ENCODE data around the gene GUCA1A.

GUCA1A gene

GRCh38 chr6:42137194-42137753 is 35.9 kb upstream of the GUCA1A start:
- Histone ChIP-seq H3F3A (ENCODE audit: low read depth) (no peaks in the 10 kb centered on the region), H3K9ac (ENCODE audit: low read depth, low read length, poor library complexity, severe bottlenecking) (no peak overlapping the region), H3K4me3 (ENCODE audit: low read length, poor library complexity, severe bottlenecking) (no peak overlapping the region), H3K79me2 (ENCODE audit: insufficient read depth, low read length) (no peaks in the 10 kb centered on the region), H3K4me2 (ENCODE audit: low read depth, low read length, poor library complexity, severe bottlenecking) (no peak overlapping the region), H3K9me3 (ENCODE audit: insufficient read depth, low read depth, low read length) (no peaks in the 10 kb centered on the region), H4K20me1 (ENCODE audit: insufficient read depth, low read length, poor library complexity, severe bottlenecking) (no peaks in the 10 kb centered on the region), H2AFZ (ENCODE audit: low read length) (peak overlapping the region; percentile 54; the same call in 1 of the 2 replicates), H3K4me1 (ENCODE audit: insufficient read depth, low read length, poor library complexity, severe bottlenecking) (no peaks in the 10 kb centered on the region), H3K9me2 (replicated peaks; ENCODE audit: low read depth, low read length) (no peaks in the 10 kb centered on the region), H3K36me3 (ENCODE audit: insufficient read depth, low read length) (no peaks in the 10 kb centered on the region), H3K27me3 (ENCODE audit: insufficient read depth, low read length, poor library complexity, severe bottlenecking) (no peaks in the 10 kb centered on the region)
- TF ChIP-seq CTCF (conservative IDR thresholded peaks at IDR 0.05; ENCODE audit: low read length) (no peak), EZH2phosphoT487 (IDR thresholded peaks at IDR 0.05; ENCODE audit: borderline replicate concordance) (no peak)

- H3F3A ChIP-seq (ENCODE audit: low read depth): no peaks in the 10 kb centered on the region
- H3K4me2 ChIP-seq (ENCODE audit: low read depth, low read length, poor library complexity, severe bottlenecking): no peak overlapping the region
Observed at GRCh38 chr6:42138190-42138589, 35.0 kb upstream of the GUCA1A start.

GRCh38 chr6:42138630-42139619 is 34.2 kb upstream of the GUCA1A start:
- H2AFZ ChIP-seq (ENCODE audit: low read length): no peak overlapping the region
- H3K9ac ChIP-seq (ENCODE audit: low read depth, low read length, poor library complexity, severe bottlenecking): no peak overlapping the region
- no peaks in the 10 kb centered on the region for H3K9me3 ChIP-seq (ENCODE audit: insufficient read depth, low read depth, low read length)
- no peaks in the 10 kb centered on the region for H3F3A ChIP-seq (ENCODE audit: low read depth)
- H3K36me3 ChIP-seq (ENCODE audit: insufficient read depth, low read length): no peaks in the 10 kb centered on the region
- no peaks in the 10 kb centered on the region for H3K27me3 ChIP-seq (ENCODE audit: insufficient read depth, low read length, poor library complexity, severe bottlenecking)
- H3K4me1 ChIP-seq (ENCODE audit: insufficient read depth, low read length, poor library complexity, severe bottlenecking): no peaks in the 10 kb centered on the region
- no peaks in the 10 kb centered on the region for H3K9me2 ChIP-seq (replicated peaks; ENCODE audit: low read depth, low read length)
- H3K4me2 ChIP-seq (ENCODE audit: low read depth, low read length, poor library complexity, severe bottlenecking): no peak overlapping the region
- TF ChIP-seq EZH2phosphoT487 (IDR thresholded peaks at IDR 0.05; ENCODE audit: borderline replicate concordance): no peak
- TF ChIP-seq CTCF (conservative IDR thresholded peaks at IDR 0.05; ENCODE audit: low read length): no peak
- no peaks in the 10 kb centered on the region for H3K79me2 ChIP-seq (ENCODE audit: insufficient read depth, low read length)
- H3K4me3 ChIP-seq (ENCODE audit: low read length, poor library complexity, severe bottlenecking): no peak overlapping the region
- no peaks in the 10 kb centered on the region for H4K20me1 ChIP-seq (ENCODE audit: insufficient read depth, low read length, poor library complexity, severe bottlenecking)

More at GRCh38 chr6:42138190-42138589, 35.0 kb upstream of the GUCA1A start:
- Histone ChIP-seq H3K36me3 (ENCODE audit: insufficient read depth, low read length) (no peaks in the 10 kb centered on the region), H3K9me2 (replicated peaks; ENCODE audit: low read depth, low read length) (no peaks in the 10 kb centered on the region), H3K27me3 (ENCODE audit: insufficient read depth, low read length, poor library complexity, severe bottlenecking) (no peaks in the 10 kb centered on the region), H3K9me3 (ENCODE audit: insufficient read depth, low read depth, low read length) (no peaks in the 10 kb centered on the region), H3K4me1 (ENCODE audit: insufficient read depth, low read length, poor library complexity, severe bottlenecking) (no peaks in the 10 kb centered on the region), H4K20me1 (ENCODE audit: insufficient read depth, low read length, poor library complexity, severe bottlenecking) (no peaks in the 10 kb centered on the region), H3K4me3 (ENCODE audit: low read length, poor library complexity, severe bottlenecking) (no peak overlapping the region), H3K9ac (ENCODE audit: low read depth, low read length, poor library complexity, severe bottlenecking) (no peak overlapping the region), H3K79me2 (ENCODE audit: insufficient read depth, low read length) (no peaks in the 10 kb centered on the region), H2AFZ (ENCODE audit: low read length) (no peak overlapping the region)
- no peak for TF ChIP-seq CTCF (conservative IDR thresholded peaks at IDR 0.05; ENCODE audit: low read length)
- TF ChIP-seq EZH2phosphoT487 (IDR thresholded peaks at IDR 0.05; ENCODE audit: borderline replicate concordance): no peak
